GM12878 (cell line): Measurements from ENCODE around the gene ULK4. TPM values are rescaled to one million over a fixed set of nuclear protein-coding genes. Genes with fewer than 3 reads are reported as not detected.

ENCODE experiments used
- ATAC-seq: fragments of 200-7000 bp; cut with Tn5 transposase; 3 replicates; pipeline ENCODE4 v1.9.1; 2020; ENCODE audit warnings: mild to moderate bottlenecking, moderate library complexity
- BruUV-seq: library from RNA; stranded (reverse); fragments of 400-500 nt; replicated peaks from 2 replicates; lab custom pipeline; 2021; lab: Mats Ljungman, UMichigan
- CTCF ChIA-PET: fragments of 300-600 bp; sonication (Branson Sonifier 250); formaldehyde crosslinking; extraction: SDS; loops from one replicate; lab custom pipeline; 2021; ENCODE audit warnings: inconsistent platforms; lab: Yijun Ruan, JAX
- POLR2A ChIA-PET: fragments of 350-600 bp; formaldehyde crosslinking; extraction: SDS; loops from one replicate; lab custom pipeline; 2021; ENCODE audit warnings: inconsistent platforms; lab: Charles Lee
- RAD21 ChIA-PET: fragments of 300-600 bp; sonication (Branson Sonifier 250); formaldehyde crosslinking; loops from one replicate; lab custom pipeline; 2023; ENCODE audit warnings: antibody characterized with exemption; ENCODE audit not compliant: unreplicated experiment; lab: Charles Lee
- SMC1A ChIA-PET: fragments of 300-600 bp; sonication (Branson Sonifier 250); formaldehyde crosslinking; loops from one replicate; lab custom pipeline; 2023; ENCODE audit not compliant: unreplicated experiment, uncharacterized antibody; lab: Charles Lee
- DNase-seq: peaks from one replicate; pipeline ENCODE4 v3.0.0-alpha.2; 2011; ENCODE audit warnings: low read depth, low spot score
- FAIRE-seq: peaks from 3 replicates; lab custom pipeline; 2011; peaks lifted over from hg19 to GRCh38; lab: Jason Lieb, UNC
- H2AFZ ChIP-seq: 2 replicates; pipeline ENCODE4 v1.6.0; 2011; ENCODE audit warnings: low read depth, low read length, control low read depth; ENCODE audit not compliant: control insufficient read depth
- H3K27ac ChIP-seq: 2 replicates; pipeline ENCODE4 v1.5.1; 2011; ENCODE audit warnings: control low read depth; ENCODE audit not compliant: control insufficient read depth, insufficient read depth
- H3K27me3 ChIP-seq, 2 experiments: replicated peaks in 1 of 2; 2 replicates each; pipeline versions ENCODE4 v1.6.0 to v1.6.1; 2011; ENCODE audit warnings: low read length in 1 of 2; ENCODE audit not compliant: control insufficient read depth in 2 of 2, insufficient read depth in 2 of 2
- H3K36me3 ChIP-seq, 2 experiments: 2 replicates each; pipeline ENCODE4 v1.5.1; 2011; ENCODE audit warnings: low read length in 1 of 2; ENCODE audit not compliant: control insufficient read depth in 2 of 2, insufficient read depth in 2 of 2
- H3K4me1 ChIP-seq: 2 replicates; pipeline ENCODE4 v1.6.1; 2011; ENCODE audit warnings: mild to moderate bottlenecking, low read length, moderate library complexity, mixed read lengths; ENCODE audit not compliant: control insufficient read depth, insufficient read depth
- H3K4me2 ChIP-seq: 2 replicates; pipeline ENCODE4 v1.6.0; 2011; ENCODE audit warnings: control low read depth; ENCODE audit not compliant: control insufficient read depth, insufficient read depth
- H3K4me3 ChIP-seq: fragments of 200-600 bp; sonication (generic); 2 replicates; pipeline ENCODE4 v1.5.1; 2016
- H3K79me2 ChIP-seq: 2 replicates; pipeline ENCODE4 v1.6.0; 2011; ENCODE audit warnings: low read length; ENCODE audit not compliant: control insufficient read depth, insufficient read depth
- H3K9ac ChIP-seq: 2 replicates; pipeline ENCODE4 v1.8.0; 2011; ENCODE audit warnings: low read length, control low read depth, mixed read lengths; ENCODE audit not compliant: control insufficient read depth, insufficient read depth
- H3K9me3 ChIP-seq: replicated peaks from 3 replicates; pipeline ENCODE4 v1.5.1; 2011; ENCODE audit warnings: mild to moderate bottlenecking, low read length; ENCODE audit not compliant: control insufficient read depth, insufficient read depth
- H4K20me1 ChIP-seq: 2 replicates; pipeline ENCODE4 v1.6.0; 2011; ENCODE audit not compliant: control insufficient read depth, insufficient read depth
- ASH2L ChIP-seq: fragments of 300-600, 200-600 bp; sonication (generic); IDR thresholded peaks from 2 replicates; pipeline ENCODE4 v1.6.1; 2017; ENCODE audit warnings: low read depth, mild to moderate bottlenecking, borderline replicate concordance
- EP300 ChIP-seq, 2 experiments: fragments of 150-350 bp in 1 of 2; IDR thresholded peaks; 2 replicates each; pipeline ENCODE4 v1.6.1; 2011 to 2012; ENCODE audit warnings: low read depth in 2 of 2, low read length in 2 of 2, borderline replicate concordance in 1 of 2, improper control_type of control experiment in 1 of 2, inconsistent platforms in 1 of 2; ENCODE audit not compliant: control insufficient read depth in 1 of 2
- GABPA ChIP-seq: IDR thresholded peaks from 2 replicates; pipeline ENCODE4 v1.6.1; 2014; ENCODE audit warnings: antibody characterized with exemption, low read depth, mild to moderate bottlenecking, inconsistent platforms
- IRF5 ChIP-seq: fragments of 450-650 bp; IDR thresholded peaks from 2 replicates; pipeline ENCODE4 v1.6.1; 2017; ENCODE audit warnings: borderline replicate concordance
- JUND ChIP-seq: IDR thresholded peaks from 2 replicates; pipeline ENCODE4 v1.6.1; 2012; ENCODE audit warnings: low read depth, mild to moderate bottlenecking, low read length, improper control_type of control experiment, moderate library complexity
- LARP7 ChIP-seq: fragments of 450-650 bp; IDR thresholded peaks from 2 replicates; pipeline ENCODE4 v1.6.1; 2017; ENCODE audit warnings: mild to moderate bottlenecking
- NR2F1 ChIP-seq: fragments of 450-650 bp; conservative IDR thresholded peaks from 2 replicates; pipeline ENCODE4 v1.6.1; 2017; ENCODE audit warnings: mild to moderate bottlenecking
- RUNX3 ChIP-seq: IDR thresholded peaks from 2 replicates; pipeline ENCODE4 v1.6.1; 2012; ENCODE audit warnings: low read length, inconsistent platforms
- USF2 ChIP-seq: IDR thresholded peaks from 2 replicates; pipeline ENCODE4 v1.6.1; 2011; ENCODE audit warnings: low read depth, low read length, improper control_type of control experiment, borderline replicate concordance
- ZBED1 ChIP-seq: IDR thresholded peaks from 2 replicates; pipeline ENCODE4 v1.6.1; 2016; ENCODE audit warnings: borderline replicate concordance
- ZBTB4 ChIP-seq: fragments of 450-650 bp; formaldehyde crosslinking; IDR thresholded peaks from 2 replicates; pipeline ENCODE4 v1.4.0; 2022; ENCODE audit warnings: mild to moderate bottlenecking, moderate library complexity
- WGBS: methylation state at CpG from one replicate; pipeline ENCODE4 v1.1.6; 2016; ENCODE audit warnings: low lambda C conversion rate; ENCODE audit not compliant: insufficient replicate concordance, insufficient coverage; ENCODE audit errors: missing lambda C conversion rate; 5-methylcytosine and 5-hydroxymethylcytosine counted together
- in situ Hi-C: fragments of 300-500 bp; cut with MboI; formaldehyde crosslinking; loops from 9 replicates; pipeline ENCODE4 v1.14.3; 2018; ENCODE audit warnings: mixed read lengths
- intact Hi-C: fragments of 100-400 bp; cut with micrococcal nuclease; formaldehyde crosslinking; loops from one replicate; pipeline ENCODE4 v1.14.2; 2022; ENCODE audit not compliant: unreplicated experiment
- polyA plus RNA-seq, 11 experiments: library from polyadenylated mRNA; depleted of rRNA in 4 of 11; unstranded in 6 of 11; stranded (reverse) in 5 of 11; fragments of >200 nt; fragmentation: Nextera tagmentation in 4 of 11; fragmentation: Illumina TruSeq in 1 of 11; extraction: Ambion mirVana in 4 of 11; extraction: Trizol in 1 of 11; gene quantifications; 1 replicate in 1 of 11; 2 replicates in 10 of 11; pipeline versions ENCODE4 v1.2.1 to v1.2.3, GENCODE V29; 2011 to 2016; ENCODE audit warnings: inconsistent platforms in 2 of 11, missing spikeins in 2 of 11, low read depth in 1 of 11
- total RNA-seq, 4 experiments: library from RNA; depleted of rRNA in 3 of 4; stranded (reverse); fragments of >200 nt in 3 of 4; fragmentation: Illumina TruSeq in 1 of 4; extraction: Trizol in 1 of 4; gene quantifications; 2 replicates each; pipeline versions ENCODE4 v1.2.1 to v1.2.3, GENCODE V29; 2013 to 2021
- TF ChIP-seq, protein P1 (sequence below): fragments of 450-650 bp; IDR thresholded peaks from 2 replicates; pipeline ENCODE4 v1.6.1; 2018; ENCODE audit warnings: borderline replicate concordance, mild to moderate bottlenecking; ENCODE audit not compliant: partially characterized antibody
- TF ChIP-seq, protein P2 (sequence below): IDR thresholded peaks from 2 replicates; pipeline ENCODE4 v1.6.1; 2011; ENCODE audit warnings: borderline replicate concordance, low read depth, mild to moderate bottlenecking, moderate library complexity, mixed read lengths, low read length; ENCODE audit not compliant: insufficient read depth; ENCODE audit errors: extremely low read length

Gene ULK4
- total and polyA plus RNA-seq, 10 of the 15 experiments (the other 5 are each of a cell fraction or from before 2014, with no cell fraction given), result 3.5 to 7.6 (median 6.3) TPM

GRCh38 chr3:41848753-41849574 is 112.9 kb downstream of the ULK4 start:
- SMC1A ChIA-PET, result interaction anchor here (0.6 kb wide), 1 partner anchor 107 kb away, joined by 3 read pairs; no protein-coding TSS in a partner anchor
- in situ Hi-C loops, result no loop called here
- no peaks in the 10 kb centered on the region for H3K79me2 ChIP-seq
- TF ChIP-seq ASH2L (no peak), ZBED1 (no peak), IRF5 (no peak), GABPA (no peak), RUNX3 (peak; percentile 52), ZBTB4 (CRISPR knock-in tag) (no peak), EP300 (IDR thresholded peaks at IDR 0.05; ENCODE audit: borderline replicate concordance in 1 of 2, control insufficient read depth in 1 of 2, low read depth in 2 of 2, low read length in 2 of 2) (no peak), LARP7 (no peak), USF2 (no peak), NR2F1 (no peak), JUND (no peak)
- TF ChIP-seq, protein P1, sequence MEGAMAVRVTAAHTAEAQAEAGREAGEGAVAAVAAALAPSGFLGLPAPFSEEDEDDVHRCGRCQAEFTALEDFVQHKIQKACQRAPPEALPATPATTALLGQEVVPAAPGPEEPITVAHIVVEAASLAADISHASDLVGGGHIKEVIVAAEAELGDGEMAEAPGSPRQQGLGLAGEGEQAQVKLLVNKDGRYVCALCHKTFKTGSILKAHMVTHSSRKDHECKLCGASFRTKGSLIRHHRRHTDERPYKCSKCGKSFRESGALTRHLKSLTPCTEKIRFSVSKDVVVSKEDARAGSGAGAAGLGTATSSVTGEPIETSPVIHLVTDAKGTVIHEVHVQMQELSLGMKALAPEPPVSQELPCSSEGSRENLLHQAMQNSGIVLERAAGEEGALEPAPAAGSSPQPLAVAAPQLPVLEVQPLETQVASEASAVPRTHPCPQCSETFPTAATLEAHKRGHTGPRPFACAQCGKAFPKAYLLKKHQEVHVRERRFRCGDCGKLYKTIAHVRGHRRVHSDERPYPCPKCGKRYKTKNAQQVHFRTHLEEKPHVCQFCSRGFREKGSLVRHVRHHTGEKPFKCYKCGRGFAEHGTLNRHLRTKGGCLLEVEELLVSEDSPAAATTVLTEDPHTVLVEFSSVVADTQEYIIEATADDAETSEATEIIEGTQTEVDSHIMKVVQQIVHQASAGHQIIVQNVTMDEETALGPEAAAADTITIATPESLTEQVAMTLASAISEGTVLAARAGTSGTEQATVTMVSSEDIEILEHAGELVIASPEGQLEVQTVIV, result no peak
- TF ChIP-seq, protein P2, sequence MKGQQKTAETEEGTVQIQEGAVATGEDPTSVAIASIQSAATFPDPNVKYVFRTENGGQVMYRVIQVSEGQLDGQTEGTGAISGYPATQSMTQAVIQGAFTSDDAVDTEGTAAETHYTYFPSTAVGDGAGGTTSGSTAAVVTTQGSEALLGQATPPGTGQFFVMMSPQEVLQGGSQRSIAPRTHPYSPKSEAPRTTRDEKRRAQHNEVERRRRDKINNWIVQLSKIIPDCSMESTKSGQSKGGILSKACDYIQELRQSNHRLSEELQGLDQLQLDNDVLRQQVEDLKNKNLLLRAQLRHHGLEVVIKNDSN, result peak; percentile 52

More at GRCh38 chr3:41848753-41849574, 112.9 kb downstream of the ULK4 start:
- CTCF ChIA-PET, result no interaction called here
- H2AFZ ChIP-seq, result peak overlapping the region; percentile 15
- H3K4me2 ChIP-seq, result peak overlapping the region; percentile 4; the same call in 1 of the 2 replicates
- H3K27me3 ChIP-seq, result no peaks in the 10 kb centered on the region
- RAD21 ChIA-PET, result no interaction called here
- H3K27ac ChIP-seq, result peak overlapping the region; percentile 20
- DNase-seq (no peak), ATAC-seq (no peak; the same call in 2 of the 3 replicates), FAIRE-seq (no peak)
- POLR2A ChIA-PET, result no interaction called here
- intact Hi-C loops, result no loop called here
- BruUV-seq, result no TSS peak
- no peak overlapping the region for H3K9ac ChIP-seq
- H3K9me3 ChIP-seq, result peaks cover 5% of the 10 kb centered on the region; the same call in 2 of the 3 replicates
- no peaks in the 10 kb centered on the region for H3K36me3 ChIP-seq
- WGBS, result 73% methylated on average over 6 of the region's 6 CpGs
- H3K4me1 ChIP-seq, result peaks cover 31% of the 10 kb centered on the region
- no peak overlapping the region for H3K4me3 ChIP-seq
- H4K20me1 ChIP-seq, result no peaks in the 10 kb centered on the region
